Body of pancreas (tissue), 4 donors: ENCODE results near the gene AGR3.

Experiments used
- CTCF ChIP-seq, 7 experiments: fragments of 450-650 bp in 4 of 7; fragments of 200-600 bp in 3 of 7; sonication (generic) in 3 of 7; IDR thresholded peaks; one replicate each; pipeline ENCODE4 v1.5.1; 2016 to 2019; ENCODE audit warnings: antibody characterized with exemption in 7 of 7
- POLR2A ChIP-seq, 3 donors: fragments of 450-650 bp; IDR thresholded peaks; one replicate each; pipeline ENCODE4 v1.6.1; 2016; ENCODE audit warnings: antibody characterized with exemption in 3 of 3, mild to moderate bottlenecking in 2 of 3

GRCh38 chr7:16810573-16810972, 71.2 kb downstream of the AGR3 start:
- TF ChIP-seq CTCF (IDR thresholded peaks at IDR 0.05) = no peak
- no peak for TF ChIP-seq POLR2A (IDR thresholded peaks at IDR 0.05)
